Erythroblast (primary cell): ENCODE measurements around the gene KAT6B.

Source experiments
- GATA1 ChIP-seq: IDR thresholded peaks from 2 replicates; pipeline ENCODE4 v1.6.1; 2011; ENCODE audit warnings: low read depth, mild to moderate bottlenecking, control low read depth, low read length, moderate library complexity
- POLR2A ChIP-seq: IDR thresholded peaks from 2 replicates; pipeline ENCODE4 v1.6.1; 2011; ENCODE audit warnings: mild to moderate bottlenecking, low read length

DNA sequence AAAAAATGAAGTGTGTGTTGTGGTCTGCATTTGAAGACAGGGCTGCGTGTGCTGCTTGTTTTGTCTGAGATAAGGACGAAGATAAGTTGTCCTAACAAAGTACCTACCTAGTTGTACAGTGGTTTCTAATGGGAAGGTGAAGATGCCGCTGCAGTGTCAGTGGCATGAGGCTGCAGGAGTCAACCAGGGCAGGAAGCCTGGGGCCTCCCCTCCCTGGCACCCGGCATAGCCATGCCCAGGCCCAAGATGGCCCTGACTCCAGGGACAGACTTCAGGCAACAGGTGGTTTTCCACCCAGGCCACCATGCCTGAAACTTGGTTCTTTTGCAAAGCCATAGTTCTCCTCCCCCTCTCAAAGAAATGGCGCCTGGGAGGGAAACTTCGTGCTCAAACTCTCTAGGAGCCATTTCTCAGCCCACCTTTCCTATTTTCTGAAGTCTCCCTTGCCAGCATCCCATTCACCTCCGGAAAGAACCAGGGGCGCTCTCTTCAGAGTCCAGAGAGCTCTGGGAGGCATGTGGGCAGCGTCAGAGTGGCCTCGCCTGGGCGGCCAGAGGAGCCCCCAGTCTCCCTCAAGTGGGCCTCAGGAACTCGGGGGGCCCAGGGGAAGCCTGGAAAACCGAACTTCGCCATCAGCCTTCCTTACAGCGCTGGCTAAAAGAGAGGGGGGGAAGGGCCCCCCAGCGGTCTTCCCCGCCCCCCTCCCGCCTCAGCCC is 2.1 kb upstream of the KAT6B start:
- TF ChIP-seq POLR2A: no peak
- TF ChIP-seq GATA1: no peak
